Measurements from ENCODE around the gene BTNL2.

Gene BTNL2

DNA sequence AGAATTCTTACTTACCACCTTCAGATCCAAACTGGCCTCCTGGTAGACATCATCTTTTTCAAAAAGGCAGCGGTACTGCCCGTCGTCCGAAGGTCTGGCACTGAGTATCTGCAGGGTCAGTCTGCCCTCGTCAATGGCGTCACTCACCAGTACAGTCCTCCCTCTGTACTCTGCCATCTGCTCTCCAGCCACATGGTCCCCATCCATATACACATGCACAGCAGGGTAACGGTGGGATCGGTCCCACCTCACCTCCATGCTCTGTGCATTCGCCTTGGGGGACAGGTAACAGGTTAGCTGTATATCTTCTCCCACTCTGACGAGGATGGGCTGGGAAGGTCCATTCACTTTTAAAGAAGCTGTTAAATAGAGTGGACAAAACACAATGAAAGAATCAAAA lies 11.0 kb downstream of the BTNL2 start:
- no peaks in the 10 kb centered on the region for H3K9me2 ChIP-seq (replicated peaks; ENCODE audit: insufficient read depth, low read length)
- H3K27ac ChIP-seq (ENCODE audit: low read length): no peak overlapping the region
- H3F3A ChIP-seq (ENCODE audit: insufficient read depth, low read length): peaks cover 10% of the 10 kb centered on the region
- no peak for DNase-seq
- no peak overlapping the region for H2AFZ ChIP-seq (ENCODE audit: low read length)
- H3K4me3 ChIP-seq (ENCODE audit: low read length): no peak overlapping the region
- no peaks in the 10 kb centered on the region for H3K27me3 ChIP-seq (replicated peaks; ENCODE audit: insufficient read depth, low read length)
- H3K4me2 ChIP-seq (ENCODE audit: low read depth, low read length): no peak overlapping the region
- H3K79me2 ChIP-seq (ENCODE audit: low read length): no peaks in the 10 kb centered on the region
- H4K20me1 ChIP-seq (ENCODE audit: insufficient read depth, low read length): no peaks in the 10 kb centered on the region
- H3K9ac ChIP-seq (ENCODE audit: low read length): no peak overlapping the region
- no peaks in the 10 kb centered on the region for H3K36me3 ChIP-seq (replicated peaks; ENCODE audit: insufficient read depth, low read length)
- TF ChIP-seq, protein P1, sequence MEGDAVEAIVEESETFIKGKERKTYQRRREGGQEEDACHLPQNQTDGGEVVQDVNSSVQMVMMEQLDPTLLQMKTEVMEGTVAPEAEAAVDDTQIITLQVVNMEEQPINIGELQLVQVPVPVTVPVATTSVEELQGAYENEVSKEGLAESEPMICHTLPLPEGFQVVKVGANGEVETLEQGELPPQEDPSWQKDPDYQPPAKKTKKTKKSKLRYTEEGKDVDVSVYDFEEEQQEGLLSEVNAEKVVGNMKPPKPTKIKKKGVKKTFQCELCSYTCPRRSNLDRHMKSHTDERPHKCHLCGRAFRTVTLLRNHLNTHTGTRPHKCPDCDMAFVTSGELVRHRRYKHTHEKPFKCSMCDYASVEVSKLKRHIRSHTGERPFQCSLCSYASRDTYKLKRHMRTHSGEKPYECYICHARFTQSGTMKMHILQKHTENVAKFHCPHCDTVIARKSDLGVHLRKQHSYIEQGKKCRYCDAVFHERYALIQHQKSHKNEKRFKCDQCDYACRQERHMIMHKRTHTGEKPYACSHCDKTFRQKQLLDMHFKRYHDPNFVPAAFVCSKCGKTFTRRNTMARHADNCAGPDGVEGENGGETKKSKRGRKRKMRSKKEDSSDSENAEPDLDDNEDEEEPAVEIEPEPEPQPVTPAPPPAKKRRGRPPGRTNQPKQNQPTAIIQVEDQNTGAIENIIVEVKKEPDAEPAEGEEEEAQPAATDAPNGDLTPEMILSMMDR (IDR thresholded peaks at IDR 0.05; ENCODE audit: low read length): no peak
- TF ChIP-seq EZH2phosphoT487 (IDR thresholded peaks at IDR 0.05; ENCODE audit: low read length): no peak
- TF ChIP-seq EZH2 (optimal IDR thresholded peaks at IDR 0.05; ENCODE audit: low read depth, low read length): no peak
- H3K9me3 ChIP-seq (replicated peaks; ENCODE audit: insufficient read depth, low read length): no peaks in the 10 kb centered on the region
- H3K4me1 ChIP-seq (ENCODE audit: low read length): peaks cover 9% of the 10 kb centered on the region

DNA sequence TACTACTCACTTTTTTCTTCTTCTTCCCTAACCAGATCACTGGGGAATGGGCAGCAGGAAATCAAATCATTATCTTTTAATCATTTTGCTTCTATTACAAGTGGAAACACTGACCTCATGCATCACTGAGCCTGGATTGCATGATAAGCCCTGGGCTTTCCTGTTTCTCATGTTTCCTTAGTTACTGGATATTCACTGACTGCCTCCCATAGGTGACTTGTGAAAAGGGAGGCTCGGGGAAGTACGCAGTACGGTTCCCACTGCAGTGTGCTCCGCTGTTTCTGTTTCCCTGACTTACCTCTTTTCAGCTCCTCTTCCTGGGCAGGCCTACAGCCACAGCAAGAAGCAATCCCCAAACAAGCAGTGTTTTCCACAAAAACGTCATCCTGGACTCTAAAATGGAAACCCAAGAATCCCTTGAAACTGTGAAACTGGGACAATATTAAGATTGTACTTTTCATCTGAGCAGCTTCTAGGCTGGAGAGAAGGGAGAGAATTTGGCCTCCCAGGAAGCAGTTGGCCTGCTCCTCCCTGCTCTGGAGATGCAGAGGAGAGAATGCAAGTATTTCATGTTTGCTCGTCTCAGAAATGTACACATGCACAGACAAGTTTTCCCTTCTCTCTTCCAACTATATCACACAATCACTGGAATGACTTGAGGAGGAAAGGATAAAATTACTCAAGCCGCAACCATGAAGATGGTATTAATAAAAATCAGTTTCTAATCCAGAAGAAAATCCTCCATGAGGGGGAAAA lies 13.1 kb downstream of the BTNL2 start:
- DNase-seq: no peak
- Histone ChIP-seq H3K4me2 (ENCODE audit: low read depth, low read length) (no peak overlapping the region), H2AFZ (ENCODE audit: low read length) (no peak overlapping the region)

DNA sequence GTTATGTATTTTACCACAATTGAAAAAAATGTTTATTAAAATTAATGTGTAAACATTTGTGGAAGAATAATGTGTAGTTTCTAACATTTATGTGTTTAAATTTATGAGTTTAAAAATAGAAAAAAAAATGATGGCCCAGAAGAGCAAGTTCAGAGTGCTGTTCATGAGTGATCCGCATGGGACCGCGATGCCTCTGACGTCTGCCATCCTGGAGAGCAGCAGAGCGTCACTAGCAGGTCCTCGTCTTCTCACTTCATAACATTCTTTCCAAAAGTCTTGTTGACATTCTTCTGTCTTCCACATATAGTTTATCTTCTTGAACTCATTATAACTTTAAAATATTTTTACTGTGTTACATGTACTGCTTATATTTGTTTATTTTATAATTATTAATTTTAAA lies 15.5 kb downstream of the BTNL2 start:
- Histone ChIP-seq H3K9me2 (replicated peaks; ENCODE audit: insufficient read depth, low read length) (no peaks in the 10 kb centered on the region), H3K27me3 (replicated peaks; ENCODE audit: insufficient read depth, low read length) (0 out of 2 replicates have a peak, but pooled peaks cover 4% of the 10 kb centered on the region), H3K79me2 (ENCODE audit: low read length) (no peaks in the 10 kb centered on the region), H3K4me3 (ENCODE audit: low read length) (no peak overlapping the region), H3K27ac (ENCODE audit: low read length) (no peak overlapping the region), H3K36me3 (replicated peaks; ENCODE audit: insufficient read depth, low read length) (no peaks in the 10 kb centered on the region), H3F3A (ENCODE audit: insufficient read depth, low read length) (no peaks in the 10 kb centered on the region), H3K4me2 (ENCODE audit: low read depth, low read length) (no peak overlapping the region), H2AFZ (ENCODE audit: low read length) (no peak overlapping the region), H3K9me3 (replicated peaks; ENCODE audit: insufficient read depth, low read length) (no peaks in the 10 kb centered on the region), H3K9ac (ENCODE audit: low read length) (no peak overlapping the region), H4K20me1 (ENCODE audit: insufficient read depth, low read length) (no peaks in the 10 kb centered on the region), H3K4me1 (ENCODE audit: low read length) (no peaks in the 10 kb centered on the region)
- no peak for DNase-seq
- TF ChIP-seq EZH2phosphoT487 (IDR thresholded peaks at IDR 0.05; ENCODE audit: low read length) (no peak), EZH2 (optimal IDR thresholded peaks at IDR 0.05; ENCODE audit: low read depth, low read length) (no peak)
- TF ChIP-seq, protein P1 (IDR thresholded peaks at IDR 0.05; ENCODE audit: low read length): no peak

More for the DNA sequence above, 13.1 kb downstream of the BTNL2 start:
- Histone ChIP-seq H3K9ac (ENCODE audit: low read length) (no peak overlapping the region), H3K4me3 (ENCODE audit: low read length) (no peak overlapping the region), H3K4me1 (ENCODE audit: low read length) (peaks cover 9% of the 10 kb centered on the region), H3K9me3 (replicated peaks; ENCODE audit: insufficient read depth, low read length) (no peaks in the 10 kb centered on the region), H3F3A (ENCODE audit: insufficient read depth, low read length) (peaks cover 10% of the 10 kb centered on the region), H3K27me3 (replicated peaks; ENCODE audit: insufficient read depth, low read length) (no peaks in the 10 kb centered on the region), H3K36me3 (replicated peaks; ENCODE audit: insufficient read depth, low read length) (no peaks in the 10 kb centered on the region), H3K27ac (ENCODE audit: low read length) (no peak overlapping the region), H3K79me2 (ENCODE audit: low read length) (no peaks in the 10 kb centered on the region), H3K9me2 (replicated peaks; ENCODE audit: insufficient read depth, low read length) (no peaks in the 10 kb centered on the region), H4K20me1 (ENCODE audit: insufficient read depth, low read length) (no peaks in the 10 kb centered on the region)
- TF ChIP-seq, protein P1 (IDR thresholded peaks at IDR 0.05; ENCODE audit: low read length): no peak
- no peak for TF ChIP-seq EZH2 (optimal IDR thresholded peaks at IDR 0.05; ENCODE audit: low read depth, low read length)
- TF ChIP-seq EZH2phosphoT487 (IDR thresholded peaks at IDR 0.05; ENCODE audit: low read length): no peak
